ENCODE data around the gene INPP4B.

INPP4B gene

DNA sequence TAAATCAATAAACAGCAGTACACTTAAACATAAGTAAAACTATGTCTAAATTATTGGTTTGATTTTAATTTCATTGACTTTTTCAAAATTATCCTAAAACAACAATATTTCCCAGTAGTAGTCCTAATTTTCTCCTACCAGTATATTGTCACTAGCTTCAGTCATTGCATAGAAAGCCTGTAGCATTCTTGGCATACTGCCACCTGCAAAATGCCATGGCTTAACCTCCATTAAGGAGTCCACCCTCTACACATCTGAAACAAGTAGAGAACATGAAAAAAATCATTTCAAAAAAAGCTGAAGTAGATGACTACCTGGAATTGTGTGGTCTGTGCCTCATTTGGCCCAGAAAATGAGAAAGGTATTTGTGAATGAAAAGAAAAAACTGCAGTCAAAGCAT is 348.5 kb downstream of the INPP4B start:
- no peak for FAIRE-seq

DNA sequence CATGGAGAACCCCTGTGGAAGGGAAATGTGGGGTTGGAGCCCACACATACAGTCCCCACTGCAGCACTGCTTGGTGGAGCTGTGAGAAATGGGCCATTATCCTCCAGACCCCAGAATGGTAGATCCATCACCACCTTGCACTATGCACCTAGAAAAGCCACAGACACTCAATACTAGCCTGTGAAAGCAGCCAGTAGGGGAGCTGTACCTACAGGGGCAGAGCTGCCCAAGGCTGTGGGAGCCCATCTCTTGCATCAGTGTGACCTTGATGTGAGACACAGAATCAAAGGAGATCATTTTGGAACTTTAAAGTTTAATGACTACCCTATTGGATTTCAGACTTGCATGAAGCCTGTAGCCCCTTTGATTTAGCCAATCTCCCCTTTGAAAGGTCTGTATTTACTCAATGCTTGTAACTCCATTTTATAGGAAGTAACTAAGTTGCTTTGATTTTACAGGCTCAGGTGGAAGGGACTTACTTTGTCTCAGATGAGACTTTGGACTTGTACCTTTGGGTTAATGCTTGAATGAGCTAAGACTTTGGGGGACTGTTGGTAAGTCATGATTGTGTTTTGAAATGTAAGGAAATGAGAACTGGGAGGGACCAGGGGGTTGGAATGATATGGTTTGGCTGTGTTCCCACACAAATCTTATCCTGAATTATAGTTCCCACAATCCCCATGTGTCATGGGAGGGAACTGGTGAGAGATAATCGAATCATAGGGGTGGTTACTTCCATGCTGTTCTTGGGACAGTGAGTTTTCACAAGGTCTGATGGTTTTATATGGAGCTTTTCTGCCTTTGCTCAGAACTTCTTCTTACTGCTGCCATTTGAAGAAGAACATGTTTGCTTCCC is 352.6 kb downstream of the INPP4B start:
- DNase-seq (ENCODE audit: insufficient read length, low spot score) (no peak), FAIRE-seq (no peak)

More for the DNA sequence above, 348.5 kb downstream of the INPP4B start:
- DNase-seq (ENCODE audit: insufficient read length, low spot score): no peak

DNA sequence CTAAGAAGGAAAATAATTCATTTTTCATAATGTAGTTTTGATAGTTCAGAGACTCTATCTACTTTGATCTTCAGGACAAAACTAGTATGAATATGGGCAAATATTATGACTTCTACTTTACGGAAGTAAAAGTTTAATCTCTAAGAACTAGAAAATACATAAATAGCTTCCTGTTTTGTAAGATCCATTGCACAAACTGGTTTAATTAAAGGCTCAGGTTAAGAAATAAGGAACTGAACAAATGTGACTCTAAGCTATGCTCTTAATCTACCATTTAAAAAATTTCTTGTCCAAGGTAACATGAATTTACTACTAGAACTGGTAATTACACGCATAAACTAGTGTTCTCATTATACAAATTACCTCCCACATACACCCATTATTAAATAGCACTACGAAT is 360.6 kb downstream of the INPP4B start:
- DNase-seq (ENCODE audit: insufficient read length, low spot score) (no peak), FAIRE-seq (no peak)

DNA sequence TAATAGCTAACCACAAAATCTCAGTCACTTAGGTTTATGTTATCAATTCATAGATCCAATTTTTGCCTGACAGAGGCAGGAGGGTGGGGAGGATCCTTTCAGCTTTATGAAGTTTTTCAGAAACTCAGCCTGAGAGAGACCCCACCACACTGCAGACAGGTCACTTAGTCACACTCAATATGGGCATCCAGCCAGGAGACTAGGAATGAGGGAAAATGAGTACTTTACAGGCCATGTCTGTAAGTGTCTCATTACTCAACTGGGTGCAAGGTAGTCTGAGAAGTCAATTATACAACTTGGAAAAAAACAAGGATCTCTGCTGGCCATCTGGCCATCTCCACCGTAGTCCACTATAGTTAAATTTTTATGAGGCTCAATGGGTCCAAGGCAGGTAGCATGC is 365.9 kb downstream of the INPP4B start:
- FAIRE-seq (no peak), DNase-seq (ENCODE audit: insufficient read length, low spot score) (no peak)

DNA sequence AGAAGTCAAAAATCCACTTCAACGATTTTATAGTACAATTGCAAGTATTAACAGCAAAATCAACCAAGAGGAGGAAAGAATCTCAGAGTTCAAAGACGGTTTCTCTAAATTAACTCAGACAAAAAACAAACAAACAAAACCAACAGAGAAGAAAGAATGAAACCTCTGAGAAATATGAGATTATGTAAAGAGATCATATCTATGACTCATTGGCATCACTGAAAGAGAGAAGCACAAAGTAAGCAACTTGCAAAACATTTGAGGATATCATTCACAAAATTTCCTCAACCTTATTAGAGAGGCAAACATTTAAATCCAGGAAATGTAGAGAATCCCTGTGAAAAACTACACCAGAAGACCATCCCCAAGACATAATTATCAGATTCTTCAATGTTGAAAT is 370.4 kb downstream of the INPP4B start:
- FAIRE-seq (no peak), DNase-seq (ENCODE audit: insufficient read length, low spot score) (no peak)

DNA sequence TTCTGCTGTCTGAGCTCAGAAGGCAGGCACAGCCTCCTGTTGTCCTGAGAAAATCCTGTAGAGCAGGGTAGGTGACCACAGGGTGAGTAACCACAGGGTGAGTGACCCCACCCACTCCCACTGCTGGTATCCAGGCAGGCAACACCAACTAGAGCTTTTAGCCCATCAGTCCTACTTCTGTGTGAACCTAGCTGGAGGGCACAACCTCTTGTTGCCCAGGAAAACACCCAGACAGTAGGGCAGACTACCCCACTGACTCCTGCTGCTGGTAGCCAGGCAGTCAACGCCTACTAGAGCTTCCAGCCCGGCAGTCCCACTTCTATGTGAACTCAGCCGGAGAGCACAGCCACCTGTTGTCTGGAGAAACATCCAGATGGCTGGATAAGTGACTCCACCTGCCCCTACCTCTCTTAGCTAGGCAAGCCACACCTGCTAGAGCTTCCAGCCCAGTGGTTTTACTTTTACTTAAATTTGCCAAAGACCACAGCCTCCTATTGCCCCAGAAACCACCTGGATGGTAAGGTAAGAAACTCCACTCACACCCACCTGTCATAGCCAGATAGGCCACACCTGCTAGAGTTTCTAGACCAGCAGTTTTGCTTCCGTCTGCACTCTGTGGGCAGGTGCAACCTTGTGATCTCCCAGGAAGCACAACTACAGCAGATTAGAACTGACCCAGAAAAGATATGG is 371.6 kb downstream of the INPP4B start:
- DNase-seq (ENCODE audit: insufficient read length, low spot score) (no peak), FAIRE-seq (no peak)

DNA sequence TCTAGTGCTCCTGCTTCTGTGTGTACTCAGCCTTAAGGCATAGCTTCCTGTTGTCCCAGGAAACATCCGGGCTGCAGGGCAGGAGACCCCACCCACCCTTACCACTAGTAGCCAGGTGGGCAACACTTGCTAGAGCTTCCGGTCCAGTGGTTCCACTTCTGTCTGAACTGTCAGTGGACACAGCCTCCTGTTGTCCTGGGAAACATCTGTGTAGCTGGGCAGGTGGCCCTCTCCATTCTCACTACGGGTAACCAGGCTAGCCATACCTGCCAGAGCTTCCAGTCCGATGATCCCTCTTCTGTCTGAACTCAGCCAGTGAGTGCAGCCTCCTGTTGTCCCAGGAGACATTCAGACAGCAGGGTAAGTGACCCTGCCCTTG is 372.2 kb downstream of the INPP4B start:
- FAIRE-seq (no peak), DNase-seq (ENCODE audit: insufficient read length, low spot score) (no peak)

DNA sequence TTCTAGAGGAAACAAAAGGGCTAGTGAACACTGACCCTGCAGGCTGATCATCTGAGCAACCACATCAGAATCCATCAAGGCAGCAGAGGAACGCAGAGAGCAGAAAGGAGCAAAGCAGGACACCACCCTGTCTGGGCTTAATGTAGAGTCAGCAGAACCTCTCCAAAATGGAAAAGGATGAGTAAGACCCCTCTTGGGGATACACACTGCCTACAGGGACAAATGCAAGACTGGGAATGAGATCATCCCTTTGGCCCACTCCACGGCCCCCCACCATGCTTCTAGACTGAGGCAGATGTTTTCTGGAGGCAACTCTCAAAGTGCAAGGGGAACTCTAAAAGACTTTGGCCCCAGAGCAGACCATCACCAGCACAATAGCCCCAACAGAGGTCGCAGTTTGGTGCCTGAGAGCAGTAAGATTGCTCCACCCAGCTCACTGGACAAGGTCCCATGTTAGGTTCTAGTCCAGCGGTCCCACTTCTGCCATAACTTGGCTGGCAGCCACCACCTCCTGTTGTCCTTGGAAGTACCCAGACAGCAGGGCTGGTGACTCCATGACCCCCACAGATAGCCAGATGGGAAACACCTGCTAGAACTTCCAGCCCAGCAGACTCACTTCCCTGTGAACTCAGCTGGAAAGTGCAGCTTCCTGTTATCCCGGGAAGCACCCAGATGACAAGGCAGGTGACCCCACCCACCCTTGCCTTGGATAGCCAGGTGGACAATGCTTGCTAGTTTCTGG is 372.7 kb downstream of the INPP4B start:
- FAIRE-seq (no peak), DNase-seq (ENCODE audit: insufficient read length, low spot score) (no peak)

DNA sequence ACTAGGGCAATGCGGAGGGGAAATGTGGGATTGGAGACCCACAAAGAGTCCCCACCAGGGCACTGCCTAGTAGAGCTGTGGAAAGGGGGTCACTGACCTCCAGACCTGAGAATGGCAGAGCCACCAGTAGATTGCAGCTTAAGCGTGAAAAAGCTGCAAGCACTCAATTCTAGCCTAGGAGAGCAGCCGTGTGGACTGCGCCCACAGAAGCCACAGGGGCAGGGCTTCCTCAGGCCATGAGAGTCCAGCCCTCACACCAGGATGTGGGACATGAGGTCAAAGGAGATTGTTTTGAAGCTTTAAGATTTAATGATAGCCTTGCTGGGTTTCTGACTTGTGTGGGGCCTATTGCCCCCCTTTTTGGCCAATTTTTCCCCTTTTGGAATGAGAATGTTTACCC is 379.0 kb downstream of the INPP4B start:
- FAIRE-seq: no peak

DNA sequence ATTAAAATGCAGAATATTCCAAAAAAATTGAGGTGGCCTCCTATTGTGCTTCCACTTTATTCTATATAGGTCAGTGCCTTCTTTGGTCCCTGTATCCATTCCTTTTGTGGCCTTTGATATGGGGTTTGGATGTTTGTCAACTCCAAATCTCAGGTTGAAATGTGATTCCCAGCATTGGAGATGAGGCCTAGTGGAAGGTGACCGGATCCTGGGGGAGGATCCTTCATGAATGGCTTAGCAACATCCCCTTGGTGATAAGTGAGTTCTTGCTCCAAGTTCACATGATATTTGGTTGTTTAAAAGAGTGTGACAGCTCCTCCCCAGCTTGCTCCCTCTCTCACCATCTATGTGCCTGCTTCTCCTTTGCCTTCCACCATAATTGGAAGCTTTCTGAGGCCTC is 380.6 kb downstream of the INPP4B start:
- DNase-seq (ENCODE audit: insufficient read length, low spot score) (no peak), FAIRE-seq (no peak)

More for the DNA sequence above, 379.0 kb downstream of the INPP4B start:
- DNase-seq (ENCODE audit: insufficient read length, low spot score): no peak

DNA sequence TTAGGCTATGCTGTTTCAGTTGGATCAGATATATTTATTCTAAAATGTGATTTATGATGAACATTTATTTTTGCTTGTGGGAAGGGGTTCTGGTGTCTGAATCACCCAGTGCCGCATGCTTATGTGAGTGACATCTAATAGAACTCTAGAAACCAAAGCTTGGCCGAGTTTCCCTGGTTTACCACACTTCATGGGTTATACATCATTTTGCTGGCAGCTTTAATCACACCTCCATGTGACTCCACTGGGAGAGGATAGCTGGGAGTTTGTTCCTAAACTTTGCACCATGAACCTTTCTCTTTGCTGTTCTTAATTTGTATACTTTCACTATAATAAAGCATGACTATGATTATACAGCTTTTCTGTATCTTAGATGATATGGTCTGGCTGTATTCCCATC is 382.9 kb downstream of the INPP4B start:
- DNase-seq (ENCODE audit: insufficient read length, low spot score): no peak
- FAIRE-seq: no peak

DNA sequence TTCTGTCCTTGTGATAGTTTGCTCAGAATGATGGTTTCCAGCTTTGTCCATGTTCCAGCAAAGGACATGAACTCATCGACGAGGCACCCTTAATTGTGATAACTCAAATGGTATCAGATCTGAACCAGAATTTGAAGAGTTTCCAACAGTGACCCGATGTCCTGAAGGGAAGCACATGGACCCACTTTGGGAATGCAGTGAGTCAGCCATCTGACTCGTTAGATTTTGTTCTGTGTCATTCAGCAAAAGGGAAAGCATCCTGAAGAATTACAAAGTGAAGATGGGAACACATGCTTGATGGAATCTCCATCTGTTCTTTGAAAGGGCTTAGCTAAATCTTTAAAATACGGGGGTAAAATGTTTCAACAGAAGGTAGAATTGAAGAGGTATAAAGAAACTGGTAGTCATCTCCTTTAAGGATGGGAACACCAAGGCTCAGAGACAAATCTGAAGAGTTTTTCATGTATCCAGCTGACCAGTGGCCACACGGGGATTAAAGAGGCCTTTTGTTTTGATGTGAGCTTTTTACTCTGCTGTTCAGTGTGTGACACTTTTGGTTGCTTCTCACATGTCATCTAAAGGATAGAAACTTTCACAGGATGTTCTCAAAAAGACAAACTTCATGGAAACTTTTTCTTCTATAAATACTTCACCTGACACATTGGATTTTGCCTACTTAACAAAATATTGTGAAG is 393.8 kb downstream of the INPP4B start:
- FAIRE-seq: no peak
- DNase-seq (ENCODE audit: insufficient read length, low spot score): no peak

DNA sequence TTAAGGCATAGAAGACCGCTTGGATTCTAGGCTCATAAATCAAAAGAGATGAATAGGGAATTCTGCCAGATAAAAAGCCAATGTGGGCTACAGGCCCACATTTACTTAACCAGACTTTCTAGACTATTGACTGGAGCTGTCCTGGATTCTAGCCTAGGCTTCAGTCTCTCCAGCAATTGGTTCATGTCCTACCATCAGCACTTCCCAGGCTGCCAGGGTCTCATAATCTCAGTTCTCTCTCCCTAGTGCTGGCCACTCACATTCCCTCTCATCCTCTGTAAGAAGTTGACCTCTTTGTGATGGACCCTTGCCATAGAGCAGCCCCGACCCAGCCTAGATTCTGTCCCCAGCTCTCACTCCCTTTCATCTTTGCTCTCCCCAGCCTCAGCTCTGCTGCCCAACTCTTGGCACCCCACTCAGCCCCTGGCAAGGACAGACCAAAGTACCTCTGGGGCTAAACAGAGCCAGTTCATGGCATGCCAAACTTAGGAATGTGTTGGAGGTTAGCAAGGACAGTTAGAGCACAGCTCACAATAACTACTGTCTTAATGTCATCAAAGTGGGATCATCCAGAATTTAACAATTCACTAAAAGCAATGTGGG is 396.2 kb downstream of the INPP4B start:
- FAIRE-seq (peak; percentile 26), DNase-seq (ENCODE audit: insufficient read length, low spot score) (no peak)

DNA sequence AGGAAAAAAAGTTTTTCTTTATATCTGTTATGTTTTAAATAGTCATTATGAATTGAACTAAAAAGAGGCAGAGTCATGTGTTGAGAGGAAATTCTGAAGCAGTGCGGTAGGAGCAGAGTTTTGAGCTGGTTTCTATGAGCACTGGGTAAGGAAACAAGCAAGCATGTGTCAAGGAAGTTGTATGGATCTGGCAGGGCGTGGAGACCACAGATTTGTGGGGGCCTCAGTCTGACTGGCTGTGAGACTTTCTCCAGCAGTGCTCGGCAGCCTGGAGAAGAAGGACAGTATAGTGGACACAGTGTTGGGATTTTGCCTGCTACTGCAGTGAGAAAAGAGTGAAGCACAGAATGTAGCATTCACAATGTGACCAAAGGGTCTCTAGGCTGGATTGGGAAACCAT is 399.1 kb downstream of the INPP4B start:
- no peak for DNase-seq (ENCODE audit: insufficient read length, low spot score)
- FAIRE-seq: no peak

DNA sequence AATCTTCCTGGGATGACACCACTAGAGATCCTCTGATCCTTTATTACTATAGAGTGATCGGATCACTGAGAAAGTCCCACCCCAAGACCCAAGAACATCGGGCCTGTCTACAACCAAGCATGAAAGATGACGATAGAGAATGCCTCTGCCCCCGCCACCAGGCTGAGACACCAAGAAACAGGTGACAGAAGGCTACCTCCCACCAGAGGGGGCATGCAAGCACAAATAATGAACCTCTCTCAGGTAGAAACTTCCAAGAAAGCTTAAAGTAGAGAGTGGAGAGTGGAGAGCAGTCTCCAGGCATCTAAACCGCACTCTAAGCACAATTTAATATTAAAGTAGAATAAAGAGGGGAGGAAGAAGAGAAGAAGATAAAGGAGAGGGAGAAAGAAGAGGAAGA is 402.6 kb downstream of the INPP4B start:
- DNase-seq (ENCODE audit: insufficient read length, low spot score): no peak
- no peak for FAIRE-seq

DNA sequence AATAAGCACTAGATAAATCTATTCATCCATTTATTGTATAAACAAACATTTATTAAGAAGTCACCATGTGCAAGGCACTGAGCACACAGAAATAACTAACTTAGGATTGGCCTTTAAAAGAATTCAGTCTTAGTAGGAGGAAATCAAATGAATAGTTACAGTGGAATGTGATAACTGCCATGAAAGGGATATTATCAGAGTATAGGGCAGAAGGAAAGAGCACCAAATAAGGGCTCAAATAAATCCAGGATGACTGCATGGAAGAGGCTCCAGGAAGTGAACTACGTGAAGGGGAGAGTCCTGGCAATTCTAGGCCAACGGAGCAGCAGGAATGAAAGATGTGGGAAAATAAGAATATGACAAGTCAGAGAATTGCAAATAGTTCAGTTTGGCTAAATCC is 406.0 kb downstream of the INPP4B start:
- FAIRE-seq (no peak), DNase-seq (ENCODE audit: insufficient read length, low spot score) (no peak)

DNA sequence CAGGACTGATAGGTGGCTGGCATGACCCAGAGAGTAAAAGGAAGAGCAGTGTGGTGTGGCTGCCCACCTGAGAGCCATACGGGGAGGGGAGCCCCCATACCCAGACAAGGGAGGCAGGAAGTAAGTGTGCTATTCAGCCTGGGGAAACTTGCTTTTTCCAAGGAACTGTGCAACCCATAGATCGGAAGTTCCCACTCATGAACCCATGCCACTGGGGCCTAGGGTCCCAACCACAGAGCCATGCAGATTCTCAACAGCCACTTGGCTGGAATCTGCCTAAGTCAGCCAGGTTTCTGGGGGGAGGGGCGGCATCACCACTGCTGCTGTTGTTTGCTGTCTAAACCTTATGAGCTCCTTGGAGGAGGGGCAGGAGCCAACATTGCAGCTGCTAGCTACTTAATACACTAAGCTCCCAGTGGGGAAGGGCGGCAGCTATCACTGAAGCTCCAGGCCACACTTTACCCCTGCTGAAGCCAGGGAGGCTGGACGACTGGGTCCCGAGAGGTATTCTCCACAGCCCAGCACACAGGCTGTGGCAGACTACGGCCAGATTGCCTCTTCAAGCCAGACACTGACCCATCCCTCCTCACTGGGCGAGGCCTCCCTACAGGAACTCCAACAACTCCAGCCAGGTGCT is 410.4 kb downstream of the INPP4B start:
- FAIRE-seq (no peak), DNase-seq (ENCODE audit: insufficient read length, low spot score) (no peak)

DNA sequence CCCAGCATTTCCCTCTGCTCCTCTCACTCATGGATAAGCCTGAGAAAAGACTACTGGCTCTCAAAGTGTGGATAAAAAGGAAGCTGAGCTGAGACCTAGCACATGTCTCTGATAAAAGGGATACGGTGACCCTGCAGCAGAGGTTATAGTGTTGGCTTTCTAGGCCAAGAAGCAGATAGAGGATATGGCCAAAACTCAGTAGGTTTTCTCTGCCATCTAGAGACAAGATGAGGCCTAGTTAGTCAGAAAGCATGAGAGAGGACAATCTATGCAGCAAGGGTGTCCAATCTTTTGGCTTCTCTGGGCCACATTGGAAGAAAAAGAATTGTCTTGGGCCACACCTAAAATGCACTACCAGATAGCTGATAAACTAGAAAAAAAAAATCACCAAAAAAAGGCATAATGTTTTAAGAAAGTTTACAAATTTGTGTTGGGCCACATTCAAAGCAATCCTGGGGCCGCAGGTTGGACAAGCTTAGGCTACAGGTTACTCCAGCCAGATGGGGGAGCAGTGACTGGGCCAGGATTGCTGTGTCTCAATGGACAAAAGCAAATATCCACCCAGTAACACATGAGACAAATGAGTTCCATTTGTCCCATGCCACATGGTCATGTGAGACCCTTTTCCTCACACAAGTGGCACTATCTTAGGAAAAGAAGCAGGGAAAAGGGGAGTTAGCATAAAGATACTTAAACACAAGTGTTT is 411.4 kb downstream of the INPP4B start:
- DNase-seq (ENCODE audit: insufficient read length, low spot score): no peak
- no peak for FAIRE-seq

DNA sequence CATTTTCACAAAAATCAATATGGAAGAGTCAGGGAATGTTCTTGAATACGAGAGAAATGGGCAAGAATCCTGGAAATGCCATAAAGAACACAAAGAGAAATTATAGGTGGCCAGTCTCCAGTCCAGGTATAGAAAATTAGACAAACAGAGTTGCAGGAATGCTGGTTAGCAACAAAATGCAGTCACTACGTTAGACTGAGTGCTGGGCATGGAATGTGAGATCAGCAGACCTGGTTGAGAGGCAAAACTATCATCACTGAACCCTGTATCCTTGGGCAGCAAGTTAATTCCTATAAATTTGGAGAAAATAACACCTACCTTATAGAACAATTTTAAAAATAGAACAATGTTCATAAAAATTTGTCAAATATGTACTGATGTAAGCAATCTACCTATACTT is 417.4 kb downstream of the INPP4B start:
- no peak for DNase-seq (ENCODE audit: insufficient read length, low spot score)
- peak; percentile 16 for FAIRE-seq

DNA sequence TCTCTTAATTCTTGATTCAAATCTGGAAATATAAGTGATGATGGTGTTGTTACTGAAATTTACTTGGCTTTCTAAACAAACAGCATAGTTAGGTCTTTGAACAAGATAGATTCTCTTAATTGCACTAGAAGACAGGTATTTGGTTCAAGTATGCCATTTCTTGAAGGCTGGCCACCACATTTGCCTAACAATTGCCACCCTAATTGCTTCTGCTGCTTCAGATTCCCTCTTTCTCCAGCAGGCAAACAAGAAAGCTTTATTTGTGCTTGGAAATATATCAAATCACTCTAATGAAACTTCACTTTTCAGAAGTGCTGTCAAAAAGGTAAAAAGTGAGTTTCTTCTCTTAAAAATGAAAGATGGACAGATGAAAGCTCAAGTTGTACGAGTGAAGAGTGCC is 418.6 kb downstream of the INPP4B start:
- DNase-seq (ENCODE audit: insufficient read length, low spot score): no peak
- no peak for FAIRE-seq

Measured in HTR-8/SVneo (cell line).